ENCODE measurements around the gene SUV39H2. TPM values are rescaled to one million over a fixed set of nuclear protein-coding genes. Genes with fewer than 3 reads are reported as not detected.

The SUV39H2 gene
- total RNA-seq, 2 donors from 2014 or later, result 0.95 to 12.2 TPM

- ATAC-seq (ENCODE audit: insufficient number of reproducible peaks, low FRiP score, low read depth) (no peak), DNase-seq (ENCODE audit: low spot score) (no peak)
- no peak overlapping the region for H3K4me3 ChIP-seq
- H3K4me1 ChIP-seq (ENCODE audit: control insufficient read depth in 1 of 2, low read depth in 2 of 2), result peaks cover 14 to 26% of the 10 kb centered on the region in 2 donors
- H3K9me3 ChIP-seq, result no peaks in the 10 kb centered on the region
- no peaks in the 10 kb centered on the region for H3K36me3 ChIP-seq
- H3K27me3 ChIP-seq (replicated peaks; ENCODE audit: insufficient read depth), result no peaks in the 10 kb centered on the region
- H3K27ac ChIP-seq, result no peak overlapping the region
- TF ChIP-seq CTCF (IDR thresholded peaks at IDR 0.05), result no peak
These were observed 2.7 kb upstream of the SUV39H2 start for GRCh38 chr10:14875941-14876340.

- H3K4me3 ChIP-seq, result peak overlapping the region; percentile 96
- no peak for TF ChIP-seq CTCF (IDR thresholded peaks at IDR 0.05)
- H3K27ac ChIP-seq, result no peak overlapping the region
These were observed 1.9 kb upstream of the SUV39H2 start for GRCh38 chr10:14876764-14877163.

GRCh38 chr10:14879124-14879927 is 660 bp downstream of the SUV39H2 start:
- H3K4me1 ChIP-seq (ENCODE audit: control insufficient read depth in 1 of 2, low read depth in 2 of 2), result peaks cover 14 to 26% of the 10 kb centered on the region in 2 donors
- peak overlapping the region; percentile 43 to 91 for H3K27ac ChIP-seq
- peak overlapping the region; percentile 96 for H3K4me3 ChIP-seq
- no peaks in the 10 kb centered on the region for H3K27me3 ChIP-seq (replicated peaks; ENCODE audit: insufficient read depth)
- TF ChIP-seq CTCF (IDR thresholded peaks at IDR 0.05), result no peak
- ATAC-seq (ENCODE audit: insufficient number of reproducible peaks, low FRiP score, low read depth) (no peak), DNase-seq (ENCODE audit: low spot score) (no peak)
- no peaks in the 10 kb centered on the region for H3K9me3 ChIP-seq
- no peaks in the 10 kb centered on the region for H3K36me3 ChIP-seq

More at GRCh38 chr10:14876764-14877163, 1.9 kb upstream of the SUV39H2 start:
- Histone ChIP-seq H3K27me3 (replicated peaks; ENCODE audit: insufficient read depth) (no peaks in the 10 kb centered on the region), H3K36me3 (no peaks in the 10 kb centered on the region), H3K4me1 (ENCODE audit: control insufficient read depth in 1 of 2, low read depth in 2 of 2) (peaks cover 14 to 26% of the 10 kb centered on the region in 2 donors), H3K9me3 (no peaks in the 10 kb centered on the region)
- ATAC-seq (ENCODE audit: insufficient number of reproducible peaks, low FRiP score, low read depth) (no peak), DNase-seq (ENCODE audit: low spot score) (no peak)

- no peak for DNase-seq (ENCODE audit: low spot score)
- no peak overlapping the region for H3K27ac ChIP-seq
- no peaks in the 10 kb centered on the region for H3K36me3 ChIP-seq
- no peaks in the 10 kb centered on the region for H3K9me3 ChIP-seq
- H3K4me1 ChIP-seq (ENCODE audit: control insufficient read depth in 1 of 2, low read depth in 2 of 2), result peaks cover 14 to 26% of the 10 kb centered on the region in 2 donors
- no peak for ATAC-seq (ENCODE audit: insufficient number of reproducible peaks, low FRiP score, low read depth)
- TF ChIP-seq CTCF (IDR thresholded peaks at IDR 0.05), result no peak
- H3K27me3 ChIP-seq (replicated peaks; ENCODE audit: insufficient read depth), result no peaks in the 10 kb centered on the region
- peak overlapping the region; percentile 96 for H3K4me3 ChIP-seq
These were observed 1.2 kb downstream of the SUV39H2 start for GRCh38 chr10:14879928-14880193.

- H3K9me3 ChIP-seq, result no peaks in the 10 kb centered on the region
- peaks cover 14 to 26% of the 10 kb centered on the region in 2 donors for H3K4me1 ChIP-seq (ENCODE audit: control insufficient read depth in 1 of 2, low read depth in 2 of 2)
- H3K27ac ChIP-seq, result no peak overlapping the region
- DNase-seq (ENCODE audit: low spot score), result no peak
- no peaks in the 10 kb centered on the region for H3K36me3 ChIP-seq
- H3K27me3 ChIP-seq (replicated peaks; ENCODE audit: insufficient read depth), result no peaks in the 10 kb centered on the region
- H3K4me3 ChIP-seq, result no peak overlapping the region
- no peak for TF ChIP-seq CTCF (IDR thresholded peaks at IDR 0.05)
- ATAC-seq (ENCODE audit: insufficient number of reproducible peaks, low FRiP score, low read depth), result no peak
These were observed 1.6 kb downstream of the SUV39H2 start for GRCh38 chr10:14880229-14880628.

Data from thoracic aorta (tissue), 2 donors.